HCT116 (cell line): ENCODE data around the gene FNDC3A. TPM values are rescaled to one million over a fixed set of nuclear protein-coding genes. Genes with fewer than 3 reads are reported as not detected.

Experiments used
- ATAC-seq: fragments of 200-7000 bp; cut with Tn5 transposase; 2 replicates; pipeline ENCODE4 v1.9.1; 2020; ENCODE audit warnings: mild to moderate bottlenecking, moderate library complexity
- BruUV-seq: library from RNA; stranded (reverse); fragments of 400-500 nt; replicated peaks from 2 replicates; lab custom pipeline; 2021; lab: Mats Ljungman, UMichigan
- CTCF ChIA-PET: fragments of 300-600 bp; sonication (Branson Sonifier 250); formaldehyde crosslinking; loops from one replicate; lab custom pipeline; 2021; ENCODE audit warnings: antibody characterized with exemption; lab: Charles Lee
- POLR2A ChIA-PET: fragments of 300-600, 350-600 bp; sonication (Branson Sonifier 250); formaldehyde crosslinking; loops from one replicate; lab custom pipeline; 2021; ENCODE audit warnings: antibody characterized with exemption; lab: Charles Lee
- RAD21 ChIA-PET, 2 experiments: fragments of 300-600 bp; sonication (Branson Sonifier 250); formaldehyde crosslinking; loops; one replicate each; lab custom pipeline; 2023; ENCODE audit warnings: low total read pairs in 2 of 2; ENCODE audit not compliant: uncharacterized antibody in 2 of 2, unreplicated experiment in 2 of 2, low non-redundant PET in 1 of 2; lab: Charles Lee
- DNase-seq: peaks from one replicate; pipeline ENCODE4 v3.0.0-alpha.2; 2010; ENCODE audit warnings: low read depth, low spot score
- H2AFZ ChIP-seq: fragments of 200-600 bp; shearing (Covaris generic), sonication (generic); 2 replicates; pipeline ENCODE4 v1.6.1; 2017; ENCODE audit warnings: low read depth, mixed run types, mixed read lengths, antibody characterized with exemption, low read length; ENCODE audit not compliant: poor library complexity, severe bottlenecking
- H3K27ac ChIP-seq: 2 replicates; pipeline ENCODE4 v1.5.1; 2012; ENCODE audit warnings: low read depth, low read length
- H3K27me3 ChIP-seq: fragments of 200-600 bp; sonication (generic); 2 replicates; pipeline ENCODE4 v1.6.1; 2016; ENCODE audit warnings: mixed run types, low read length, mixed read lengths; ENCODE audit not compliant: insufficient read depth
- H3K36me3 ChIP-seq, 2 experiments: fragments of 200-500 bp in 1 of 2; fragments of 200-600 bp in 1 of 2; sonication (Bioruptor generic) in 1 of 2; sonication (generic) in 1 of 2; 2 replicates each; pipeline versions ENCODE4 v1.5.1 to v1.6.1; 2014 to 2016; ENCODE audit warnings: low read length in 2 of 2, inconsistent platforms in 1 of 2, mixed read lengths in 1 of 2, mixed run types in 1 of 2; ENCODE audit not compliant: insufficient read depth in 2 of 2, control insufficient read depth in 1 of 2
- H3K4me1 ChIP-seq, 2 experiments: fragments of 200-600 bp in 1 of 2; sonication (generic) in 1 of 2; 2 replicates each; pipeline versions ENCODE4 v1.5.1 to v1.6.1; 2012 to 2017; ENCODE audit warnings: low read length in 2 of 2, inconsistent platforms in 1 of 2, mild to moderate bottlenecking in 1 of 2, mixed read lengths in 1 of 2, mixed run types in 1 of 2, moderate library complexity in 1 of 2; ENCODE audit not compliant: insufficient read depth in 2 of 2, control insufficient read depth in 1 of 2
- H3K4me2 ChIP-seq: fragments of 200-600 bp; sonication (generic); 2 replicates; pipeline ENCODE4 v1.6.1; 2017; ENCODE audit warnings: mixed run types, low read length, mixed read lengths
- H3K4me3 ChIP-seq, 2 experiments: fragments of 200-600 bp in 1 of 2; sonication (generic) in 1 of 2; replicated peaks in 1 of 2; 2 replicates each; pipeline ENCODE4 v1.5.1; 2011 to 2016; ENCODE audit warnings: low read length in 2 of 2, control low read depth in 1 of 2, low read depth in 1 of 2, mild to moderate bottlenecking in 1 of 2, mixed read lengths in 1 of 2, mixed run types in 1 of 2
- H3K79me2 ChIP-seq: fragments of 200-600 bp; sonication (generic); 2 replicates; pipeline ENCODE4 v1.6.1; 2017; ENCODE audit warnings: mild to moderate bottlenecking, mixed run types, low read length, moderate library complexity, mixed read lengths; ENCODE audit not compliant: insufficient read depth
- H3K9ac ChIP-seq: fragments of 200-600 bp; sonication (generic); 2 replicates; pipeline ENCODE4 v1.6.1; 2016; ENCODE audit warnings: low read length, mixed read lengths
- H3K9me2 ChIP-seq: fragments of 200-600 bp; sonication (generic), shearing (Covaris generic); 2 replicates; pipeline ENCODE4 v1.6.1; 2017; ENCODE audit warnings: mixed run types, mild to moderate bottlenecking, moderate library complexity; ENCODE audit not compliant: insufficient read depth
- H3K9me3 ChIP-seq, 2 experiments: fragments of 200-500 bp in 1 of 2; fragments of 200-600 bp in 1 of 2; sonication (Bioruptor generic) in 1 of 2; sonication (generic) in 1 of 2; 2 replicates each; pipeline ENCODE4 v1.6.1; 2014 to 2017; ENCODE audit warnings: low read length in 2 of 2, mixed read lengths in 2 of 2, inconsistent platforms in 1 of 2, low read depth in 1 of 2, mild to moderate bottlenecking in 1 of 2, mixed run types in 1 of 2, moderate library complexity in 1 of 2; ENCODE audit not compliant: control insufficient read depth in 1 of 2, insufficient read depth in 1 of 2
- H4K20me1 ChIP-seq: fragments of 200-600 bp; sonication (generic), shearing (Covaris generic); 2 replicates; pipeline ENCODE4 v1.6.1; 2017; ENCODE audit warnings: mixed run types, mild to moderate bottlenecking, moderate library complexity; ENCODE audit not compliant: insufficient read depth
- EGR1 ChIP-seq: IDR thresholded peaks from 2 replicates; pipeline ENCODE4 v1.6.1; 2012; ENCODE audit warnings: low read depth
- ELF1 ChIP-seq: IDR thresholded peaks from 2 replicates; pipeline ENCODE4 v1.6.1; 2012; ENCODE audit warnings: low read depth, borderline replicate concordance
- EZH2 ChIP-seq: fragments of 200-600 bp; sonication (generic); IDR thresholded peaks from 2 replicates; pipeline ENCODE4 v1.6.1; 2017; ENCODE audit warnings: antibody characterized with exemption, mixed run types
- EZH2phosphoT487 ChIP-seq: fragments of 200-600 bp; IDR thresholded peaks from 2 replicates; pipeline ENCODE4 v1.6.1; 2018; ENCODE audit warnings: antibody characterized with exemption, borderline replicate concordance
- FOSL1 ChIP-seq: IDR thresholded peaks from 2 replicates; pipeline ENCODE4 v1.6.1; 2012; ENCODE audit warnings: low read depth
- MAX ChIP-seq: IDR thresholded peaks from 2 replicates; pipeline ENCODE4 v1.6.1; 2012
- TCF7L2 ChIP-seq: IDR thresholded peaks from 2 replicates; pipeline ENCODE4 v1.7.0; 2011; ENCODE audit warnings: borderline replicate concordance, inconsistent platforms; ENCODE audit not compliant: insufficient read depth, insufficient read length; ENCODE audit errors: extremely low read depth
- YY1 ChIP-seq: IDR thresholded peaks from 2 replicates; pipeline ENCODE4 v1.6.1; 2011; ENCODE audit warnings: low read length, low read depth, moderate library complexity, mild to moderate bottlenecking; ENCODE audit not compliant: insufficient replicate concordance; ENCODE audit errors: extremely low read depth
- ZFX ChIP-seq: fragments of 450-650 bp; IDR thresholded peaks from 2 replicates; pipeline ENCODE4 v1.6.1; 2017
- ZNF274 ChIP-seq: fragments of 200-500 bp; sonication (Bioruptor generic); IDR thresholded peaks from 2 replicates; pipeline ENCODE4 v1.6.1; 2014; ENCODE audit warnings: mild to moderate bottlenecking, low read depth, low read length, inconsistent platforms
- intact Hi-C: fragments of 100-400 bp; cut with micrococcal nuclease; formaldehyde crosslinking; loops from 2 replicates; pipeline ENCODE4 v1.10.0; 2022
- total RNA-seq: library from RNA; stranded (reverse); gene quantifications from one replicate; pipeline ENCODE4 v1.2.1, GENCODE V29; 2021; ENCODE audit not compliant: unreplicated experiment
- TF ChIP-seq, protein P1 (sequence below): IDR thresholded peaks from 2 replicates; pipeline ENCODE4 v1.6.1; 2012; ENCODE audit warnings: low read depth
- TF ChIP-seq, protein P2 (sequence below): IDR thresholded peaks from 2 replicates; pipeline ENCODE4 v1.6.1; 2012

FNDC3A gene
- total RNA-seq, 1 experiment from 2014 or later, result 30.5 TPM

DNA sequence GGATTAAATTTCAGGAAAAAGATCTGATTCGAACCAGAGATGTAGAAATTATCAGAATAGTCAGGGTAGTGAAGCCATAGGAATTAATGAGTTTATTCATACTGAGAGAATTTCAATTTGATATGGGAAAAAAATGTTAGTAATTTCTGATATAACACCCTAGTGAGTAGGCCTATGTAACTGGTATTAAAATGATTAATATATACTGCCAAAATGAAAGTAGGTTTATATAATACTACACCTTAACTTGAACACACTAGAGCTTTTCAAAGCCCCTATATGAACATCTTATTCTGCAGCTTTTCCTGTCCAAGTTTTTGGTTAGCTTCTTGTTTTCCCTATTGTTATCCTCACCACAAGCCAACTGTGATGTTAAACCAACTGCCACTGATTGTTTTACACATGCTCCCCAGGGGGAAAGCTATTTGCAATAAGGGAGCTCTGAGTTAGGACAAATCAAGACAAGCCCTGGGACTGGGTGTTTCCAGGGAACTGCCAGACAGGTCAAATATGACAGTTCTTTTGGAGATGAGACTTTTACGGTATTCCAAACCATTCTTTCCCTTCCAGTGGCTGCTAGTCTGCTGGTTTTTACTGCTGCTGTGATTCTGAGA lies 45.3 kb downstream of the FNDC3A start:
- H3K4me2 ChIP-seq, result no peak overlapping the region
- POLR2A ChIA-PET, result no interaction called here
- peaks cover 0 to 18% of the 10 kb centered on the region in 2 experiments; a peak in 2 of 4 replicates for H3K4me1 ChIP-seq
- H3K9me3 ChIP-seq, result no peaks in the 10 kb centered on the region
- TF ChIP-seq, protein P1, sequence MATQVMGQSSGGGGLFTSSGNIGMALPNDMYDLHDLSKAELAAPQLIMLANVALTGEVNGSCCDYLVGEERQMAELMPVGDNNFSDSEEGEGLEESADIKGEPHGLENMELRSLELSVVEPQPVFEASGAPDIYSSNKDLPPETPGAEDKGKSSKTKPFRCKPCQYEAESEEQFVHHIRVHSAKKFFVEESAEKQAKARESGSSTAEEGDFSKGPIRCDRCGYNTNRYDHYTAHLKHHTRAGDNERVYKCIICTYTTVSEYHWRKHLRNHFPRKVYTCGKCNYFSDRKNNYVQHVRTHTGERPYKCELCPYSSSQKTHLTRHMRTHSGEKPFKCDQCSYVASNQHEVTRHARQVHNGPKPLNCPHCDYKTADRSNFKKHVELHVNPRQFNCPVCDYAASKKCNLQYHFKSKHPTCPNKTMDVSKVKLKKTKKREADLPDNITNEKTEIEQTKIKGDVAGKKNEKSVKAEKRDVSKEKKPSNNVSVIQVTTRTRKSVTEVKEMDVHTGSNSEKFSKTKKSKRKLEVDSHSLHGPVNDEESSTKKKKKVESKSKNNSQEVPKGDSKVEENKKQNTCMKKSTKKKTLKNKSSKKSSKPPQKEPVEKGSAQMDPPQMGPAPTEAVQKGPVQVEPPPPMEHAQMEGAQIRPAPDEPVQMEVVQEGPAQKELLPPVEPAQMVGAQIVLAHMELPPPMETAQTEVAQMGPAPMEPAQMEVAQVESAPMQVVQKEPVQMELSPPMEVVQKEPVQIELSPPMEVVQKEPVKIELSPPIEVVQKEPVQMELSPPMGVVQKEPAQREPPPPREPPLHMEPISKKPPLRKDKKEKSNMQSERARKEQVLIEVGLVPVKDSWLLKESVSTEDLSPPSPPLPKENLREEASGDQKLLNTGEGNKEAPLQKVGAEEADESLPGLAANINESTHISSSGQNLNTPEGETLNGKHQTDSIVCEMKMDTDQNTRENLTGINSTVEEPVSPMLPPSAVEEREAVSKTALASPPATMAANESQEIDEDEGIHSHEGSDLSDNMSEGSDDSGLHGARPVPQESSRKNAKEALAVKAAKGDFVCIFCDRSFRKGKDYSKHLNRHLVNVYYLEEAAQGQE, result no peak
- no peak for TF ChIP-seq EZH2
- TF ChIP-seq, protein P2, sequence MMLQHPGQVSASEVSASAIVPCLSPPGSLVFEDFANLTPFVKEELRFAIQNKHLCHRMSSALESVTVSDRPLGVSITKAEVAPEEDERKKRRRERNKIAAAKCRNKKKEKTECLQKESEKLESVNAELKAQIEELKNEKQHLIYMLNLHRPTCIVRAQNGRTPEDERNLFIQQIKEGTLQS, result no peak
- no peak for TF ChIP-seq ZNF274
- no peak for TF ChIP-seq ELF1
- no peak for TF ChIP-seq FOSL1
- no peak for TF ChIP-seq EGR1
- no peak for TF ChIP-seq TCF7L2
- TF ChIP-seq YY1, result no peak
- TF ChIP-seq EZH2phosphoT487, result no peak
- TF ChIP-seq MAX, result no peak
- no peak for TF ChIP-seq ZFX
- intact Hi-C loops, result no loop called here
- CTCF ChIA-PET, result no interaction called here
- ATAC-seq (no peak), DNase-seq (no peak)
- no peak overlapping the region for H3K4me3 ChIP-seq
- no peaks in the 10 kb centered on the region for H4K20me1 ChIP-seq
- RAD21 ChIA-PET, result no interaction called here
- H3K9me2 ChIP-seq, result no peaks in the 10 kb centered on the region
- no peaks in the 10 kb centered on the region for H3K79me2 ChIP-seq
- H3K27ac ChIP-seq, result no peak overlapping the region
- H3K9ac ChIP-seq, result no peak overlapping the region
- H2AFZ ChIP-seq, result no peak overlapping the region
- no TSS peak for BruUV-seq
- H3K36me3 ChIP-seq, result no peaks in the 10 kb centered on the region
- no peaks in the 10 kb centered on the region for H3K27me3 ChIP-seq
